Pulmonary artery endothelial cell (primary cell): ENCODE results near the gene PRKG1. TPM values are rescaled to one million over a fixed set of nuclear protein-coding genes. Genes with fewer than 3 reads are reported as not detected.
"Not testable (repeated sequence)": the region's sequence is repeated elsewhere in the genome, so short reads cannot be mapped to it uniquely, and the experiment has no call there.

Experiments used
- DNase-seq: peaks from one replicate; pipeline ENCODE4 v3.0.0-alpha.2; 2011; ENCODE audit warnings: low read depth, low spot score
- total RNA-seq: library from RNA; depleted of rRNA; stranded (reverse); fragments of >200 nt; gene quantifications from 2 replicates; pipeline ENCODE4 v1.2.3, GENCODE V29; 2014

PRKG1 gene
- total RNA-seq, 1 donor from 2014 or later, result 1.3 TPM

DNA sequence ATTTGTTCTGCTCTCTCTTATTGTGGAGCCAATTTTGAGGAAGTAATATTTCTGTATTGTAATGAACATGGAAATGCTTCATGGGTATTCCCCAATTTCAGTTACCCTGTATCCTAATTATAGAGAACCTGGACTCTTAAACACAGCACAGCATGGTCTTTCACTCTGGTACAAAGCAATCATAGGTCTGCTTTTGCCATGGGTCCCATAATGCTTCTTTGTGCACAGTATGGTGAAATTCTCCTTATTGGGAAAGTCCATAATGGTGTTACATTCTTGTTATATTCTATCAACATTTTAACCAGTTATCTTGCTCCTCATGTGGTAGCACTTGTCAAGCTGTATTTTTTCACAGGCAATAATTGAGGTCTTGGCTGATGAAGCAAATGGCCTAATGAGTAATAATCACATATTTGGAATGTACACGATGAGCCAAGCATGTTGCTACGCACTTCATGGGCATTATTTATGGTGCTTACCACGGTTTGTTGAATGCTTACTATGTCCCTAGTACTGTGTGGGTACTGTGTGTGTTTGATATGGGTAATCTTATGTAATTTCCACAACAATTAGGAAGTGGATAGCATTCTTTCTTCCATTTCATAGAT lies 42.9 kb downstream of the PRKG1 start:
- DNase-seq, result no peak

- no peak for DNase-seq
Measured at GRCh38 chr10:51117794-51118193, 43.5 kb downstream of the PRKG1 start.

GRCh38 chr10:51119441-51119840 lies 45.2 kb downstream of the PRKG1 start:
- DNase-seq, result no peak

- no peak for DNase-seq
Measured at GRCh38 chr10:51121861-51122260, 47.6 kb downstream of the PRKG1 start.

DNA sequence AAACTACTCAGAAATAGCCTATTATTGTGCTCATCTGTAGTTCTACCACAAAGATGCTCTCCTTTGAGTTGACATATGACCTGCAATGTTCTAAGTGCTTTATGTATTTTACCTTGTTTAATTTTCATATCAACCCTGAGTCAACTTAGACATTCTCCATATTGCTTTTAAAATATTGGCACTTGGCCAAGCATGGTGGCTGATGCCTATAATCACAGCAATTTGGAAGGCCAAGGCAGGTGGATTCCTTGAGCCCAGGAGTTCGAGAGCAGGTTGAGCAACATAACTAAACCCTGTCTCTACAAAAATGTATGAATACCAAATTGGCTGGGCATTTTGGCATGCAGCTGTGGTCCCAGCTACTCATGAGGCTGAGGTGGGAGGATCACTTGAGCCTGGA lies 50.6 kb downstream of the PRKG1 start:
- no peak for DNase-seq

DNA sequence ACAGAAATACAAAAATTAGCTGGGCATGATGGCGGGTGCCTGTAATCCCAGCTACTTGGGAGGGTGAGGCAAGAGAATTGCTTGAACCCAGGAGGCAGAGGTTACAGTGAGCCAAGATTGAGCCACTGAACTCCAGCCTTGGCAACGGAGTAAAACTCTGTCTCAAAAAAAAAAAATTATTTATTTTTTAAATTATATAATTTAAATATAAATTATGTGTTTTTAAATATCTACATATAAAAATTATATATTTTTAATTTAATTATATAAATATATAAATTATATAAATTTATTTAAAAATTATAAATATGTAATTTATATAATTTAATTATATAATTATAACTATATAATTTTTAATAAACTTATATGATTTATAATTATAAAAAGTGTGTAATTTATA lies 51.2 kb downstream of the PRKG1 start:
- DNase-seq, result no peak

GRCh38 chr10:51129946-51130544 lies 55.8 kb downstream of the PRKG1 start:
- no peak for DNase-seq

DNA sequence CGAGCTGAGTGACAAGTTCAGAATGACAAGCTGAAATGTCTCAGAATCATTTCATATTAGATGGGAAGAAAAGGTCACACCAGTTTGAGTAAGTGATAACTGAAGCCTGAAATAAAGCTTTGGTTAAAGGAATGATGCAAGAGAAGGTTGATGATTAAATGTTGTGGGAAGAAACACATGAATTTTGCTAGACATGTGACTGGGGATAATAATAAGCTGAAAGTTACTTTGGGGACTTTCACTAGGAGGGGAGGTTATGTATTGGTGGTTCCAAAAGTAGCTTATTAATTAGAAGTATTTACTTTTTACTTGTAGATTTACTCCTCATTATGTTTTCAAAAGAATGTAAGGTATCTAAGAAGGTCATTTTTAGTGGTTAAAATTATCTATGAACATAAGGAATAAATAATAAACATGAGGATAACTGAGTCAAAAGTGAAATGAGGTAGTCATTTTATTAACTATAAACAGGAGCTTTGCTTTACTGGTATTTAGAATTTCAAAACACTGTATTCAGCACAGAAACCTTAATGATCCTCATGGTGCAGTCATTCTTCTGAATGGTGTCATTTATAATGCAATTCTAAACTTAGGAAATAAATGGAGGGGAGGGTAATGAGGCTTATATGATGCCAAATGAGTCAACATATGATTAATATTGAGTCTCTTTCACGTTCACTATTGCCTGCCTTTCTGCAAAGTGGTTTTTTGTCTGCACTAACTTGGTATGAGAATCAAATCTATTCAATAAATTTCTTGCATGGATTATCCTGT lies 63.7 kb downstream of the PRKG1 start:
- no peak for DNase-seq

- DNase-seq, result no peak
Measured at GRCh38 chr10:51139176-51139575, 64.9 kb downstream of the PRKG1 start.

DNA sequence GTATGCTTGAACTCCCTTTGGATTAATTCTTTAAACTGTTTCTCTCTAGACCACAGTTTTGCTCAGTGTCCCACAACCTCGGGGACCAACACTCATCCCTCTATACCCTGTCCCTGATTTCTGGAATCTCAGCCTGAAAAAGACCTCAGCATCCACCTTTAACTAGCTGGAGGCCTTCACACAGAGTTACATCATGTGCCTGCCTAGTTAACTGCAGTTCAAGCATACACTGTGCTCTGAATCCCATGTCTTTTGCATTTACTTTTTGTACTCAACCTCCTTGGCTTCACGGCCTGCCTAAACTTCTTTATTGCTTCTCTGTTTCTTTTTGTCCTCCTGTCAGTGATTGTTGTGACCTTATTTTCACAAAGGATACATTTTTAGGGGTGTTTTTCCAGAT lies 66.7 kb downstream of the PRKG1 start:
- no peak for DNase-seq

- DNase-seq, result no peak
Measured at GRCh38 chr10:51144161-51144781, 70.0 kb downstream of the PRKG1 start.

- DNase-seq, result no peak
Measured at GRCh38 chr10:51145375-51145774, 71.1 kb downstream of the PRKG1 start.

GRCh38 chr10:51147644-51148399 lies 73.5 kb downstream of the PRKG1 start:
- DNase-seq, result no peak

- DNase-seq, result no peak
Measured at GRCh38 chr10:51156926-51157325, 82.6 kb downstream of the PRKG1 start.

DNA sequence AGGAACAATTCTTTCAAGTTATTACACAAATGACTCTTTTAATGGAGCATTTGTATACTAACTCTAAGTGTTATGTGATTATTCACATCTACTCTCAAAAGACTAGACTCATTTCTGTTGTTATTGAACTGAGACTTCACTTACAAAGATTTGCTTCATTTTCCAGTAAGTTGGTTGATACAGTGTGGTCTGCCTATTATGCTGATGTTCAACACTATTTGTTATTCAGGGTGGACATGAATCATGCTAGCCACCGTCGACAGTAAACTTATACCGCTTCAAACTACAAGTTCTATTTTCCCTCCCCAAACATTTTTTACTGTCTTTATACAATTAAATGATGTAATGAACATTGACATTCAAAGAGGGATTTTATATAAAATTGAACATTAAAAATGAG lies 84.5 kb downstream of the PRKG1 start:
- DNase-seq, result no peak

DNA sequence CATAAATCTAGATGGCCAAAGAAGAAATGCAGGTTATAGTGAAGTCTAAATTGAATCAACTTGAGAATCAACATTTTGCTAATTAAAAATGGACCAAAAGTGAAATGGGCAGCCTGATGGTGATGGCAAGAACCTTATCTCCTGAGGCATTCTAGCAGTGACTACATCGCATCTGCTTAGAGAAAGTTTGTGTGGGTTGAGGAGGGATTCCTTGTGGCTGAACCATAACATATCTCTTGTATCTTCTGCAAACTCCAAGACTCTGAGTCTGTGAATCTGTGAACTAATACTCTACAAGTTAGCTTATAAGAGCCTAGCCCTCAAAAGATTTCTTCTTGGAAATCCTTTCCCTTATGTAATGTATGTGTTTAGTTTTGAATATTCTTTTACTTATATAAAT lies 85.6 kb downstream of the PRKG1 start:
- DNase-seq, result no peak

GRCh38 chr10:51162002-51162401 lies 87.7 kb downstream of the PRKG1 start:
- no peak for DNase-seq

- not testable (repeated sequence) for DNase-seq
Measured at GRCh38 chr10:51163380-51164049, 89.2 kb downstream of the PRKG1 start.

GRCh38 chr10:51168086-51168815 lies 94.0 kb downstream of the PRKG1 start:
- DNase-seq, result no peak

DNA sequence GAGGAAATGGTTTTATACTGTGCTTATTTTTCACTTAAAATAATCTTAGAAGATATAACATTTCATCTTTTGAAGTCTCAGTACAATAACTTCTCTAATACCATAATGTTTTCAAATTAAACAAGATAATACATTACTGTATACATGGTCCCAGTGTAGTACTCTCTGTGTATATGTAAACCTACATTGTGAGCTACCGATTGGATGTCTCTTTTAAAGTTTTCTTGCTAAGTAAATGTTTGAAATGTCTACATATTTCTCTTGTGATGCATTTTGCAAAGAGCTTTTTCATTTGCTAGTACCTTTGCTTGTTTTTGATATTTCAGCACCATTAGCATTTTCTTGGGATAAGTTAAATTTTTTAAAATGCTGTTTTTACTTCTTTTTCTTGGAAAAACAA lies 94.8 kb downstream of the PRKG1 start:
- DNase-seq, result no peak
